Neural cell (in vitro differentiated cells): Measurements from ENCODE around the gene AFG3L2. TPM values are rescaled to one million over a fixed set of nuclear protein-coding genes. Genes with fewer than 3 reads are reported as not detected.

Experiments
- H2AFZ ChIP-seq: fragments of 200-600, 300-800 bp; sonication (generic), shearing (Covaris generic); 2 replicates; pipeline ENCODE4 v1.6.0; 2014; ENCODE audit warnings: low read depth, mild to moderate bottlenecking, antibody characterized with exemption, low read length, moderate library complexity
- H3F3A ChIP-seq: fragments of 200-600 bp; shearing (Covaris generic); 2 replicates; pipeline ENCODE4 v1.6.1; 2016; ENCODE audit warnings: mild to moderate bottlenecking, moderate library complexity, mixed read lengths, antibody characterized with exemption, low read length; ENCODE audit not compliant: insufficient read depth, poor library complexity, severe bottlenecking
- H3K27ac ChIP-seq: fragments of 200-600, 300-800 bp; sonication (generic), shearing (Covaris generic); 2 replicates; pipeline ENCODE4 v1.5.1; 2014; ENCODE audit warnings: mild to moderate bottlenecking, low read length, moderate library complexity
- H3K27me3 ChIP-seq: fragments of 300-800, 200-600 bp; sonication (generic), shearing (Covaris generic); 2 replicates; pipeline ENCODE4 v1.6.0; 2014; ENCODE audit warnings: mild to moderate bottlenecking, low read depth, low read length, moderate library complexity; ENCODE audit not compliant: insufficient read depth
- H3K36me3 ChIP-seq: fragments of 300-800, 200-600 bp; sonication (generic), shearing (Covaris generic); 2 replicates; pipeline ENCODE4 v1.5.1; 2014; ENCODE audit warnings: mild to moderate bottlenecking, antibody characterized with exemption, low read length, moderate library complexity; ENCODE audit not compliant: insufficient read depth
- H3K4me2 ChIP-seq: fragments of 300-800, 200-600 bp; sonication (generic), shearing (Covaris generic); 2 replicates; pipeline ENCODE4 v1.6.0; 2014; ENCODE audit warnings: mild to moderate bottlenecking, low read length
- H3K4me3 ChIP-seq: fragments of 300-800, 200-600 bp; sonication (generic), shearing (Covaris generic); 2 replicates; pipeline ENCODE4 v1.5.1; 2014; ENCODE audit warnings: mild to moderate bottlenecking, low read length, moderate library complexity
- H3K79me2 ChIP-seq: fragments of 200-600 bp; shearing (Covaris generic); replicated peaks from 2 replicates; pipeline ENCODE4 v1.6.0; 2014; ENCODE audit warnings: mild to moderate bottlenecking, low read length, moderate library complexity; ENCODE audit not compliant: insufficient read depth
- H3K9ac ChIP-seq: fragments of 300-800, 200-600 bp; sonication (generic), shearing (Covaris generic); 2 replicates; pipeline ENCODE4 v1.6.1; 2016; ENCODE audit warnings: mild to moderate bottlenecking, low read length, mixed read lengths
- H3K9me2 ChIP-seq: fragments of 200-600 bp; shearing (Covaris generic); 2 replicates; pipeline ENCODE4 v1.6.1; 2016; ENCODE audit warnings: mild to moderate bottlenecking, low read length, mixed read lengths; ENCODE audit not compliant: insufficient read depth
- H3K9me3 ChIP-seq: fragments of 200-600, 300-800 bp; sonication (generic), shearing (Covaris generic); 2 replicates; pipeline ENCODE4 v1.6.1; 2016; ENCODE audit warnings: mild to moderate bottlenecking, mixed run types, low read length, moderate library complexity, mixed read lengths
- H4K20me1 ChIP-seq: fragments of 200-600 bp; shearing (Covaris generic); 2 replicates; pipeline ENCODE4 v1.6.1; 2016; ENCODE audit warnings: mild to moderate bottlenecking, mixed run types; ENCODE audit not compliant: insufficient read depth
- EP300 ChIP-seq: fragments of 450-650 bp; conservative IDR thresholded peaks from 2 replicates; pipeline ENCODE4 v1.6.1; 2014; ENCODE audit warnings: antibody characterized with exemption, mild to moderate bottlenecking, moderate library complexity; ENCODE audit not compliant: poor library complexity, severe bottlenecking
- EZH2 ChIP-seq: fragments of 200-600, 300-800 bp; shearing (Covaris generic), sonication (generic); IDR thresholded peaks from 2 replicates; pipeline ENCODE4 v1.6.1; 2014; ENCODE audit warnings: antibody characterized with exemption, low read length, borderline replicate concordance, mild to moderate bottlenecking; ENCODE audit not compliant: insufficient read depth, poor library complexity, severe bottlenecking
- MXI1 ChIP-seq: fragments of 450-650 bp; conservative IDR thresholded peaks from 2 replicates; pipeline ENCODE4 v1.6.1; 2014; ENCODE audit warnings: antibody characterized with exemption, mild to moderate bottlenecking; ENCODE audit not compliant: poor library complexity, severe bottlenecking
- POLR2AphosphoS5 ChIP-seq: IDR thresholded peaks from 2 replicates; pipeline ENCODE4 v1.6.1; 2012
- RAD21 ChIP-seq: fragments of 450-650 bp; conservative IDR thresholded peaks from 2 replicates; pipeline ENCODE4 v1.6.1; 2014; ENCODE audit warnings: antibody characterized with exemption, mild to moderate bottlenecking, moderate library complexity
- SMC3 ChIP-seq: fragments of 450-650 bp; conservative IDR thresholded peaks from 2 replicates; pipeline ENCODE4 v1.6.1; 2014; ENCODE audit warnings: antibody characterized with exemption, mild to moderate bottlenecking, moderate library complexity; ENCODE audit not compliant: poor library complexity
- TAF1 ChIP-seq: IDR thresholded peaks from 2 replicates; pipeline ENCODE4 v1.6.1; 2012; ENCODE audit warnings: low read depth
- polyA plus RNA-seq: library from polyadenylated mRNA; depleted of rRNA; stranded (reverse); fragments of >200 nt; gene quantifications from 2 replicates; pipeline ENCODE4 v1.2.3, GENCODE V29; 2014
- TF ChIP-seq, protein P1 (sequence below): fragments of 450-650 bp; IDR thresholded peaks from 2 replicates; pipeline ENCODE4 v1.5.1; 2014; ENCODE audit warnings: antibody characterized with exemption, mild to moderate bottlenecking, moderate library complexity; ENCODE audit not compliant: poor library complexity, severe bottlenecking
- TF ChIP-seq, protein P2 (sequence below): IDR thresholded peaks from 2 replicates; pipeline ENCODE4 v1.6.1; 2012; ENCODE audit warnings: borderline replicate concordance

AFG3L2 gene
- polyA plus RNA-seq, 1 donor from 2014 or later, result 49.4 TPM

DNA sequence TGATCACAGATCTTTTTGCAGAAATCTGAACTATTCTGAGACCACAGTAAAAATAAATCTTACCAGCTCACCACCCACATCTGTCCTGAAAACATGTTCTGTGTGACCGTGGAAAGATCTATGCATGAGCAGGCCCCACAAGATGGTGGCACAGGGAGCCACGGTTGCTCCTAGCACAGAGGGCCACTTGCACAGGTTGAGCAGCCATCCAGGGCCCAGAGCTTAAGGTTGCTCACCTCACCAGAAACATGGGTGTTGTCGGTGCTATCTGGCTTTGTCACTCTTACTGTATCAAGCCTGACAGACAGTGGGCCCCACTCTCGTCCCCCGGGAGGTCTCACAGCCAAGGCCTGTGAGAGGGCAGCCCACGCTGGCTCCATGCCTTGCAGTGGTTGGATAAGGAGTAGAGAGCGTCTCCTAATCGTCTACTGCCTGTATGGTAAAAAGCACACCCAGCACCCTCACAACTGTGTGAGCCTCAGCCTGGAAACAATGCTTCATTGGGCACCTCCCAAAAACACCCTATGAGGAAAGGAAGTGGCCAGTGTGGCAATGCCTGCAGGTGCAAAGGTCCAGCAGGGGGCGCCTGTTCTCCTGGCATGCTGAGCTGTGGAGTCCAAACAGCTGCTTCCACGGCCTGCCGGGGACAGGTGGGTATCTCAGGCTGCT is 49.4 kb downstream of the AFG3L2 start:
- no peak overlapping the region for H3K9ac ChIP-seq
- no peaks in the 10 kb centered on the region for H3K36me3 ChIP-seq
- H3K79me2 ChIP-seq, result no peaks in the 10 kb centered on the region
- H3K27ac ChIP-seq, result no peak overlapping the region
- H2AFZ ChIP-seq, result no peak overlapping the region
- no peaks in the 10 kb centered on the region for H3K9me3 ChIP-seq
- H3K9me2 ChIP-seq, result no peaks in the 10 kb centered on the region
- no peak overlapping the region for H3K4me3 ChIP-seq
- TF ChIP-seq EZH2 (no peak), EP300 (no peak), MXI1 (no peak), SMC3 (no peak), TAF1 (no peak), POLR2AphosphoS5 (no peak), RAD21 (no peak)
- TF ChIP-seq, protein P1, sequence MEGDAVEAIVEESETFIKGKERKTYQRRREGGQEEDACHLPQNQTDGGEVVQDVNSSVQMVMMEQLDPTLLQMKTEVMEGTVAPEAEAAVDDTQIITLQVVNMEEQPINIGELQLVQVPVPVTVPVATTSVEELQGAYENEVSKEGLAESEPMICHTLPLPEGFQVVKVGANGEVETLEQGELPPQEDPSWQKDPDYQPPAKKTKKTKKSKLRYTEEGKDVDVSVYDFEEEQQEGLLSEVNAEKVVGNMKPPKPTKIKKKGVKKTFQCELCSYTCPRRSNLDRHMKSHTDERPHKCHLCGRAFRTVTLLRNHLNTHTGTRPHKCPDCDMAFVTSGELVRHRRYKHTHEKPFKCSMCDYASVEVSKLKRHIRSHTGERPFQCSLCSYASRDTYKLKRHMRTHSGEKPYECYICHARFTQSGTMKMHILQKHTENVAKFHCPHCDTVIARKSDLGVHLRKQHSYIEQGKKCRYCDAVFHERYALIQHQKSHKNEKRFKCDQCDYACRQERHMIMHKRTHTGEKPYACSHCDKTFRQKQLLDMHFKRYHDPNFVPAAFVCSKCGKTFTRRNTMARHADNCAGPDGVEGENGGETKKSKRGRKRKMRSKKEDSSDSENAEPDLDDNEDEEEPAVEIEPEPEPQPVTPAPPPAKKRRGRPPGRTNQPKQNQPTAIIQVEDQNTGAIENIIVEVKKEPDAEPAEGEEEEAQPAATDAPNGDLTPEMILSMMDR, result no peak
- TF ChIP-seq, protein P2, sequence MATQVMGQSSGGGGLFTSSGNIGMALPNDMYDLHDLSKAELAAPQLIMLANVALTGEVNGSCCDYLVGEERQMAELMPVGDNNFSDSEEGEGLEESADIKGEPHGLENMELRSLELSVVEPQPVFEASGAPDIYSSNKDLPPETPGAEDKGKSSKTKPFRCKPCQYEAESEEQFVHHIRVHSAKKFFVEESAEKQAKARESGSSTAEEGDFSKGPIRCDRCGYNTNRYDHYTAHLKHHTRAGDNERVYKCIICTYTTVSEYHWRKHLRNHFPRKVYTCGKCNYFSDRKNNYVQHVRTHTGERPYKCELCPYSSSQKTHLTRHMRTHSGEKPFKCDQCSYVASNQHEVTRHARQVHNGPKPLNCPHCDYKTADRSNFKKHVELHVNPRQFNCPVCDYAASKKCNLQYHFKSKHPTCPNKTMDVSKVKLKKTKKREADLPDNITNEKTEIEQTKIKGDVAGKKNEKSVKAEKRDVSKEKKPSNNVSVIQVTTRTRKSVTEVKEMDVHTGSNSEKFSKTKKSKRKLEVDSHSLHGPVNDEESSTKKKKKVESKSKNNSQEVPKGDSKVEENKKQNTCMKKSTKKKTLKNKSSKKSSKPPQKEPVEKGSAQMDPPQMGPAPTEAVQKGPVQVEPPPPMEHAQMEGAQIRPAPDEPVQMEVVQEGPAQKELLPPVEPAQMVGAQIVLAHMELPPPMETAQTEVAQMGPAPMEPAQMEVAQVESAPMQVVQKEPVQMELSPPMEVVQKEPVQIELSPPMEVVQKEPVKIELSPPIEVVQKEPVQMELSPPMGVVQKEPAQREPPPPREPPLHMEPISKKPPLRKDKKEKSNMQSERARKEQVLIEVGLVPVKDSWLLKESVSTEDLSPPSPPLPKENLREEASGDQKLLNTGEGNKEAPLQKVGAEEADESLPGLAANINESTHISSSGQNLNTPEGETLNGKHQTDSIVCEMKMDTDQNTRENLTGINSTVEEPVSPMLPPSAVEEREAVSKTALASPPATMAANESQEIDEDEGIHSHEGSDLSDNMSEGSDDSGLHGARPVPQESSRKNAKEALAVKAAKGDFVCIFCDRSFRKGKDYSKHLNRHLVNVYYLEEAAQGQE, result no peak
- no peaks in the 10 kb centered on the region for H4K20me1 ChIP-seq
- no peaks in the 10 kb centered on the region for H3K27me3 ChIP-seq
- no peak overlapping the region for H3K4me2 ChIP-seq
- H3F3A ChIP-seq, result no peaks in the 10 kb centered on the region

DNA sequence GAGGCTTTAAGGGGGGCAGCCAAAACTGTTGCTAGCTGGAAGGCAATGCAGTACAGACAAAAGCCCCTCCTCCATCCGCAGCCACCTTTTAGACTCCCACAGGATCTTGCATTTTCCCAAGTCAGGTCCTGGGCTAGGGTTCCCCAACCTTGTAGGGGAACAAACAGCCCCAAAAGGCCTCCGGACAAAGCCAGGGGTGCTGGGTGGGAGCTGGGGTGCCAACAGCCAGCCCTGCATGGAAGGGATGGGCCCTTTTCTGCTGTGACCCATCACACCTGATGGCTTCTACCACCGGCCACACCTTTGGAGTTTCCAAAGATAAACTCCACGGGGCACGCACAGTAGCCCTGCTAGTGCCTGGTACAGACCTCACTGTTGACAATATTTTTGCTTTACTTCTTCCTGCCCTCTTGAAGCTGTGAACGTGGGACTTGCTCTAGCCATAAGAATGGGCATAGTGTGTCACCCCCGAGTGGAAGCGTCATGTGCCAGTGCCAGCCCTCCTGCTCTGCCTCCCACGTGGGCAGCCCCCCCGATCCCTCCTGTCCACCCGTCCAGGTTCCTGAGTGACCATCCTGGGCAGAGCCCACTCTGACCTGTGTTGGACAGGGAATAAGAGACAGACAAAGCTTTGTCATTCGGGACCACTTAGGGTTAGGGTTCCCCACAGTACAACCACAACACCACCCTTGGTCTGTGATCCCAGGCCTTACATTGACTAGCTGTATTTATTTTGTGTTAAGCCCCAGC is 50.1 kb downstream of the AFG3L2 start:
- no peaks in the 10 kb centered on the region for H3K9me2 ChIP-seq
- no peaks in the 10 kb centered on the region for H3K27me3 ChIP-seq
- no peaks in the 10 kb centered on the region for H3K36me3 ChIP-seq
- H3K4me3 ChIP-seq, result no peak overlapping the region
- TF ChIP-seq, protein P2, result no peak
- no peak for TF ChIP-seq TAF1
- no peak for TF ChIP-seq SMC3
- TF ChIP-seq MXI1, result no peak
- TF ChIP-seq POLR2AphosphoS5, result no peak
- TF ChIP-seq EP300, result no peak
- TF ChIP-seq, protein P1, result no peak
- no peak for TF ChIP-seq EZH2
- no peak for TF ChIP-seq RAD21
- H3K27ac ChIP-seq, result no peak overlapping the region
- H3K9me3 ChIP-seq, result no peaks in the 10 kb centered on the region
- H3K4me2 ChIP-seq, result no peak overlapping the region
- no peak overlapping the region for H3K9ac ChIP-seq
- no peaks in the 10 kb centered on the region for H4K20me1 ChIP-seq
- H3K79me2 ChIP-seq, result no peaks in the 10 kb centered on the region
- H3F3A ChIP-seq, result no peaks in the 10 kb centered on the region
- no peak overlapping the region for H2AFZ ChIP-seq
